HepG2 (cell line): ENCODE results near the gene PDE2A.

Experiments used
- ZNF556 ChIP-seq: sonication (generic); formaldehyde crosslinking; IDR thresholded peaks from 2 replicates; pipeline ENCODE4 v1.4.0; 2020; ENCODE audit warnings: mild to moderate bottlenecking, missing genetic modification reagents, borderline replicate concordance
- TF ChIP-seq, protein P1 (sequence below): sonication (generic); formaldehyde crosslinking; IDR thresholded peaks from 2 replicates; pipeline ENCODE4 v1.5.0; 2020; ENCODE audit warnings: missing genetic modification reagents

GRCh38 chr11:72705442-72706365 lies 31.5 kb upstream of the PDE2A start:
- TF ChIP-seq ZNF556 (CRISPR knock-in tag): no peak
- TF ChIP-seq, protein P1, sequence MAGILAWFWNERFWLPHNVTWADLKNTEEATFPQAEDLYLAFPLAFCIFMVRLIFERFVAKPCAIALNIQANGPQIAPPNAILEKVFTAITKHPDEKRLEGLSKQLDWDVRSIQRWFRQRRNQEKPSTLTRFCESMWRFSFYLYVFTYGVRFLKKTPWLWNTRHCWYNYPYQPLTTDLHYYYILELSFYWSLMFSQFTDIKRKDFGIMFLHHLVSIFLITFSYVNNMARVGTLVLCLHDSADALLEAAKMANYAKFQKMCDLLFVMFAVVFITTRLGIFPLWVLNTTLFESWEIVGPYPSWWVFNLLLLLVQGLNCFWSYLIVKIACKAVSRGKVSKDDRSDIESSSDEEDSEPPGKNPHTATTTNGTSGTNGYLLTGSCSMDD (CRISPR knock-in tag): no peak
